ENCODE data around the gene MUC5AC.
"Not testable (repeated sequence)": the region's sequence is repeated elsewhere in the genome, so short reads cannot be mapped to it uniquely, and the experiment has no call there.

Gene MUC5AC

DNA sequence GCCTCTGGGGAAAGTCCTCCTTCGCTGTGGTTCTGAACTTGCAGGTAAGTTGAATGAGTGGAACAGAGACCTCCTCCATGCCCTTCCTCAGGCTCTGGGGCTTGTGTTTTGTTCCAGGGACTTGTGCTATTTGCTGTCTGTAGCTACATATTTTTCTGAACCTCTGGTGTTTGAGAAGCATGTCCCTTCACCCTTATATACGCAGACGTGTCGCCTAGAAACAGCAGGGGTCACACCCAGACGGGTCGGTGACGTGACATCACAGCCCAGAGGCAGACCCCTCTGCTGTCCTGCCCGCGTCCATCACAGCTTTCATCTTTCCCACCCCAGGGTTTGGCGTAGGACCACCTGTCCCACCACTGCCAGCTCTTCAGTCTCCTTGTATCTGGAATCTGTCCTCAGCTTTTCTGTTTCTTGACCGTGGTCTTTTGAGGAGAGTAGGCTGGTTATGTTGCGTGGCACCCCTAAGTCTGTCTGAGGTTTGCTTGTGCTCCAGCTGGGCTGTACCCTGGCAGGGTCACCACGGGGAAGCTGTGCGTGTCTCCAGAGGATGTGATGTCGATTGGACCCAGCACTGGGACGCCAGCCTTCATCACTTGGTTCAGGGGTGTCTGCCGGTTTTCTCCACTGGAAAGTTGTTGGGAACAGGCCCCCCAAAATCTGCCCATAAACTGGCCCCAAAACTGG is 51.8 kb downstream of the MUC5AC start:
- peak; percentile 18 for DNase-seq

DNA sequence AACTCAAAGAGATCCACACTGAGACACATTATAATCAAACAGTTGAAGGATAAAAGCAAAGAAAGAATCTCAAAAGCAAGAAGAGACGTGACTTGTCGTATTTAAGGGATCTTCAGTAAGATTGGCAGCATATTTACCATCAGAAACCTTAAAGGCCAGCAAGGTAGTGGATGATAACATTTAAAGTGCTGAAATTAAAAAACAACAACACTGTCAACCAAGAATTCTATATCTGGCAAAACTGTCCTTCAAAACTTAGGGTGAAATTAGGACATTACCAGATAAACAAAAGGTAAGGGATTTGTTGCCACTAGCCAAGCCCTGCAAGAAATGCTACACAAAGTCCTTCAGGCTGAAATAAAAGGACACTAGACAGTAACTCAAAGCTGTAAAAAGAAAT is 54.1 kb downstream of the MUC5AC start:
- no peak for DNase-seq

DNA sequence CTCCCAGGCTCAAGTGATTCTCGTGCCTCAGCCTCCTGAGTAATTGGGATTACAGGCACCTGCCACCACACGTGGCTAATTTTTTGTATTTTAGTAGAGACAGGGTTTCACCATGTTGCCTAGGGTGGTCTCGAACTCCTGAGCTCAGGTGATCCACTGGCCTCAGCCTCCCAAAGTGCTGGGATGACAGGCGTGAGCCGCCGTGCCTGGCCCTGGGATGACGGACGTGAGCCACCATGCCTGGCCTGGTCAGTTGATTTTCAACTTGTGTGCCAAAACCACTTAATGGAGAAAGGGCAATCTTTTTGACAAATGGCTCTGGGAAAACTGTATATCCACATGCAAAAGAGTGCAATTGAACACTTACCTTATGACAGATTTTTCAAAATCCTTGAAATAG is 58.1 kb downstream of the MUC5AC start:
- DNase-seq, result not testable (repeated sequence)

DNA sequence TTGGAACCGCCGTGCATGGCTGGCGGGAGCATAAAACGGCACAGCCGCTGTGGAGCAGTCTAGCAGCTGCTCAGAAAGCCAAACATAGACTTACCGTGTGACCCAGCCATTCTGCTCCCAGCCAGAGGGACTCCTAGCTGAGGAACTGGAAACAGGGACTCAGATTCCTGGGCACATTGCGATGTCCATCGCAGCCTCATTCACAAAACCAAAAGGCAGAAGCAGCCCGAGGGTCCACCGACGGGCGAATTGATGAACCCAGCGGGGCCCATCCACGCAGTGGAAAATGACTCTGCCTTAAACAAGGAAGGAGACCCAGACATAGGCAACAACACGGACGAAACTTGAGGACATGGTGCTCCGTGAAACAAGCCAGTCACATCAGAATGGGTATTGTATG is 59.4 kb downstream of the MUC5AC start:
- peak; percentile 11 for DNase-seq

DNA sequence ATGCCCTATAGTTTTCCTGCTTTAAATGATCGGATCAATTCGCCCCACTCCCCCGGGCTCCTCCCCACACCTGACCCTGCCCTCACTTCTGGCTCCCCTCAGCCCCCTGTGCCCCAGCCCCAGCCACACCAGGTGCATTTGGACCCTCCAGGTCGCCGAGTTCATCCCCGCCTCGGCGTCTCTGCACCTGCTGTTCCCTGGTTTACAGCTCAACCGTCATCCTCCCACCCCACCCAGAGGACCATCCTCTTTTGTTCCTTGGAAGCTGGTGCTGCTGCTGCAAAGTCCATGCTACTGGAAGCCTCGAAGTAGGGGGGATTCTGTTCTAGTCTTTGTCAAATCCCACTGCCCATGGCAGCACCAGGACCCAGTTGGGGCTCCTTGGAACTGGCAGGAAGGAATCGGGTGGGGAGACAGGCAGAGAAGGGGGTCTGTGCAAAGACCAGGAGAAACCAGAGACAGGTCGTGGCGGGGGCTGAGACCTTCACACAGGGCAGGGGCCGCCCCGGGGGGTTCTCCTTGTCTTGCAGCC is 60.6 kb downstream of the MUC5AC start:
- peak; percentile 4 for DNase-seq

DNA sequence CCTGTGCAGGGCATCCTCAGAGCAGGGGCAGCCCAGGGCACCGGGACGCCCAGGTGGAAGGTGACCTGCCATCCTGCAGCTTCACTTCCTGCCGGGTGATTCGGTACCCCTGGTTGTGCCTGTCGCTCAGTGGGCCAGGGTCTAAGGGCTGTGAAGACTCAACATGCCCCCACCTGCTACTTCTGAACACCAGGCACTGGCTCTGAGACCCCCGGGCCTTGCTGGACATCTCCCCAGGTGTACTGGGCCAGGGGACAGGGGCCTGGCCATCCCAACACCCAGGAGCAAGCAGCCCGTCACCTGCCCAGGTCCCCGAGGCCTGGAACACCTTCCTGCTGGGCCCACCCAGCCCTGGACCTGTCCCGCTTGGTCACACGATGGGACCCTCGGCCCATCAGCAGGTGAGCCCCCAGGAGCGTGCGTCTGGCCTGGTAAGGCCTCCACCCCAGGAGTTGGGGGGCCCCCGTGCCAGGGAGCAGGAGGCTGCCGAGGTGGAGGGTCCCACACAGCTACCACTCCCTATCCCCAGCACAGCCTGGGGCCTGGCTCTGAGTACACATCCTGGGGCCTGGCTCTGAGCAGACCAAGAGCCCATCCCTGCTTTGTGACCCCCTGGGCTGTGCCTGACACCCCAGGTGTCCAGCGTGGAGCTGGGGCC is 61.2 kb downstream of the MUC5AC start:
- DNase-seq, result peak; percentile 32

DNA sequence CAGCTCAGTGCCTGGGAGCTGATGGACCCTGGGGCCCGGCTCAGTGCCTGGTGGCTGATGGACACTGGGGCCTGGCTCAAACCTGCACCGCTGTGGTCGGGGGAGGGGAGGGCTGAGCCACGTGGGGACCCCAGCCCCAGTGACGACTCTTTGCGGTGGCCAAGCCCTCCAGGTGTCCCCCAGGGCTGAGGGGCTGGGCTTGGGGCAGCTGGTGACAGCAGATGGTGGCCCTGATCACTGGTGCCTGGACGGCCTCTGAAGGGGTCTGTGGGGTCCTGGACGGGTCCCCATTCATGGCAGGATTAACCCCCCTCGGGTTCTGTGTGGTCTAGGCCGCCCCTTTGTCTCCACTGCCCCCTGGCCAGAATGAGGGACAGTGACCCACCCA is 61.7 kb downstream of the MUC5AC start:
- no peak for DNase-seq

DNA sequence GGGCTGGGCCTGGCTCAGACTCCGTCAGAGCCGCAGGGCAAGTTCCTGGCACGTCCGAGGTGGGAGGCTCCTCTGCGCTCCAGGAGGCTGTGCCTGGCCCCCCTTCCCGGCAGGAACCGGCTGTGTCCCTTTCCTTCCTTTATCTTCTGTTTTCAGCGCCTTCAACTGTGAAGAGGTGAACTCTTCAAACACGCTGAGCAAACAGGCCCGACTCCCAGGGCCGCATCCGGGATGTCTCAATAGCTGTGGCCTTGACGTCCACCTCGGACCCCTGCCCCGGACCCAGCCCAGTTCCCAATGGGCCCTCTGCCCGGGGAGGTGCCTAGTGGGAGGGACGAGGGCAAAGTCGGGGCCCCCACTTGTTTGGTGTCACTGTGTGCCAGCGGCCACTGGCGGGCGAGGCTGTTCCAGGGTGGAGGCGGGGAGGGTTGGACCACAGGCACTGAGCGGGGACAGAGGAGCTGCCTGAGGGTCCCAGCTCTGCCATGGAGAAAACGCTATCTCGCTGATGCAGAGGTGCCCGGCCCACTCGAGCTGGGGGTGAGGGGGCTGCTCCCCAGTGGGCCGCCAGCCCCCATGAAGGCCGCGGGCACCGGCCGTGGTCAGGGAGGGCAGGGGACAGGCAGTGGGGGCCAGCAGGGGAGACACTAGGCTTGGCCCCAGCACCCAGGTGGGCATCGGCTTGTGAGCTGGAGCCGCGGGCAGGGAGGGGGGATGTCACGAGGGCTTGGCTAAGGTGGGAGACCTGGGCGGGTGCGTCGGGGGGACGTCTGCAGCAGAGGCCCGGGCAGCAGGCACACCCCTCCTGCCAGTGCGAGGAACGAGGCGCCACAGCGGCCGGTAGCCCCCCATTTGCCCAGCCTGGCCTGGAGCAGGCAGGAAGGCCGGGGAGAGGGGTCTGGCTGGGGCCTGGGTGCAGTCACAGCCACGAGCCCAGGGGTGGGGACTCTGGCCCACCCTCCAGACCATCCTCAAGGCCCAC is 62.4 kb downstream of the MUC5AC start:
- peak; percentile 20 for DNase-seq

DNA sequence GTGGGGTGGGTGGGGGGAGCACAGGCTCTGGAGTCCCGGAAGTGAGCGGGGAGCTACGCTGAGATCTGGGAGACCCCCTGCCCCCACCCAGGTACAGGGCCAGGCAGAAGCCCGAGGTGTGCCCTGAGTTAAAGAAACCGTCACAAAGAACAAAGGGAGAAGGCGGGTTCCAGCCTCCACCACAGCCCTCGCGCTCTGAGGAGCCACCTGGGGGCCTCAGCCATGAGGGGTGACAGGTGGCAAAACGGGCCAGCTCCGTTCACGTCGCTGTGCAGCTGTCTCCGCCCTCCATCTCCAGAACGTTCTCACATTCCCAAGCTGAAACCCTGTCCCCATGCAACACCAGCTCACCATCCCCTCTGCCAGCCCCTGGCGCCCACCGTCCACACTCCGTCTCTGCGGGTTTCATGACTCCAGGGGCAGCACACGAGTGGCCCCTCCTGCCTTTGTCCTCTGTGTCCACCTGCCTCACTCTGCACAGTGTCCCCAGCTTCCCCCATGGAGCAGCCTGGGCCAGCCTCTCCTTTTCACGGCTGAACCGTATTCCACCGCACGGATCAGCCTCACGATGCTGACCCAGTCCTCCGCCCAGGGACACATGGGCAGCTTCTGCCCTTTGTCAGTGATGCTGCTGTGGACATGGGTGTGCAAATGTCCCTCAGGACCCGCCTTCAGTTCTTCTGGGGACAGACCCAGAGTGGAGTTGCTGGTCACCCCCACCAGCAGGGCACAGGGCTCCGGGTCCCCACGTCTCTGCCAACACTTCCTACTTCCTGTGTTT is 63.4 kb downstream of the MUC5AC start:
- DNase-seq, result peak; percentile 33

DNA sequence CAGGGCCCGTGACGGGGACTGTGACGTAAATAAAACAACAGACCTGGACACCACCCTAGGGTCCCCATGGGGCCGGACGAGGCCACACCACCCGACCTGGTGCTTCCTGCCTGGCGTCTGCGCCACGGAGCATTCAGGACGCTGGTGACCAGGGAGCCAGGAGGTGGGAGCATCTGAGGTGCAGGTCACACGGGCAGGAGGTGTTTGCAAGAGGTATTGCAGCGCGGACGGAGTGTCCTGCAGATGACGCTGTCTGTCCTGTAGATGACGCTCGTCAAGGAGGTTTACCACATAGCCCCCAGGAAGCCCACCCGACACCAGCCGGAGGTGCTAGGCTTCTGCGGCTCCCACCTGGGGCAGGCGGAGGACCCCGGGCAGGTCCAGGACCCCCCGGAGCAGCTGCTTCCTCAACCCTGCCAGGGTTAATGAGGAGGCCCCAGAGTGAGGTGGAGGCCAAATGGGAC is 64.1 kb downstream of the MUC5AC start:
- peak; percentile 25 for DNase-seq

DNA sequence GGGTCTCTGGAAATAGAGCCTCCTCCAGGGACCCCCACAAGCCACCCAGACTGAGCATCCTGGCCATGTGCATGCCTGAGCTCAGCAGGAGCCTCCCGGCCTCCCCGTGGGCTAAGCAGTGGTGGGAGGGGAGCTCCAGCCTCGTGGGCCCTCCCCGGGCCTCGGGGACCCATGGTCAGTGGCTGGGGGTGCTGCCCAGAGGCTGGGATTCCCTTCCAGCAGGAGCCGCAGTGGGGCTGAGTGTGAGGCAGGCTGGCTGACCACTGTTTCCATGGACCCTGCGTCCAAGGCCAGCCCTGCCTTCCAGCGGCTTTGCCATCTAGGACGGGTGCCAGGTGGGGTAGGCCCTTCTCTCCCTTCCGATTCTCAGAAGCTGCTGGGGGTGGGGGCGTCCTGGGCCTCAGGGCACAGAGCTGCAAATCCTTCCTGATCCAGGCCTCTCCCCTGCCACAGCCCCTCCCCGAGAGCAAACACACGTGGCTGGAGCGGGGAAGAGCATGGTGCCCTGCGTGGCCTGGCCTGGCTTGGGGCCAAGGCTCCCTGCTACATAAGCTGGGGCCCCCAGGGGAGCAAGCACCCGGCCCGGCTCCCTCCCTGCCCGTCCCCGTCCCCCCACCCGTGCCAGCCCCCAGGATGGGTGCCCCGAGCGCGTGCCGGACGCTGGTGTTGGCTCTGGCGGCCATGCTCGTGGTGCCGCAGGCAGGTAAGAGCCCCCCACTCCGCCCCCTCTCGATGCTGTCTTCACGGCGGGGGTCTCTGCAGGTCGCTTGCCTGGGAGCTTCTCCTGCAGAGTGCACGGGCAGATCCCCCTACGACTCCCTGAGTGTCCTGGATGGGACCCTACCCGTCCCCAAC is 65.0 kb downstream of the MUC5AC start, which contains the start of gene MUC5B:
Gene MUC5B (plus strand): TSS at position 576 of the 855 bp plus-strand sequence. CDS start 58 bp downstream, at position 634.
- peak; percentile 42 for DNase-seq

DNA sequence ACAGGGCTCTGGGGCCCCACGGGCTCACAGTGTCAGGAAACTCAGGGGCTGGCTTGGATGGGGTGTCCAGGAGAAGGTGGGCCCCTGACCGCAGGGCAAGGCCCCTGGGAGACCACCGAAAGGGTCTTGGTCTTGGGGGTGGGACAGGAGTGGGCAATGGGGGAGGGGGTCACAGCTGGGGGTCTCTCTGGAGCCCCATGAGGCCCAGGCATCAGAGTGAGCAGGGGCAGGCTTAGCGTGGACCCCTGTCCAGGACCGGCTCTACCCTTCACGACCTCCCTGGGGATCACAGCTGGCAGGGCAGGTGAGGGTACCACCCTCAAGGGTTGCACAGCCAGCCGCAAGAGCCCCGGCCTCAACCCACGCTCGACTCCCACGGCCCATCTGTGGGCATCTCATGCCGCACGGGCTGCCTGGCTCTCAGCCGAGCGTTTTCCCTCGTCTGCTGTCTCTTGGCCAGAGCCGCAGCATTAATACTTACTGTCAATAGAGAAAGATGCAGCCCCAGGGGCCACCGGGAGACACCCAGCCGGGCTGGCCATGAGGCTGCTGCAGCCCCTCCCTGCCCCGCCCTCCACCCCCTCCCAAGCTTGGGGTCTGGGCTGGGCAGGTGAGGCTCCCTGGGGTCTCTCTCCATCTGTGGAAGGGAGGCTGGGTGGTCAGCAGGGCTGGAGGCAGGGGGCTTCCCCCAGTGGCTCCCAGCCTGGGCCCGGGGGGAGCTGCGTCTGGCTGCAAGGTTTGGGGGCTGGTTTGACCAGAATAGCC is 65.8 kb downstream of the MUC5AC start:
- DNase-seq, result peak; percentile 34

DNA sequence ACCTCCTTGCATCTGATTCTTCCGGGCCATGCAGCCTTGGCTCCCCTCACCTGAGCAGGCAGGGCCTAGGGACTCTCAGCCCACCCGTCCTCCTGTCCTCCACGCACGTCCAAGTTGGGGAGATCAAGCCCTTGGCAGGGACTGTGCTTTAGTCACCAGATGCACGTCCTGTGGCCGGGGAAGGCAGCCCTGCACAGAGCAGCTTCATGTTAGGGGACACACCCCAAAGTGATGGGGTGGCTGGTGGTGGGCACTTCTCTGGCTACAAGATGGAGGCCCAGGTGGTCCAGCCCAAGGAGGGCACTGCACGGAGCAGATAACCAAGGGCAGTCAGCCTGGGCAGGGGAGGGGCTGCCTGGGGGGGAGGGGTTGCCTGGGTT is 66.3 kb downstream of the MUC5AC start:
- peak; percentile 22 for DNase-seq

DNA sequence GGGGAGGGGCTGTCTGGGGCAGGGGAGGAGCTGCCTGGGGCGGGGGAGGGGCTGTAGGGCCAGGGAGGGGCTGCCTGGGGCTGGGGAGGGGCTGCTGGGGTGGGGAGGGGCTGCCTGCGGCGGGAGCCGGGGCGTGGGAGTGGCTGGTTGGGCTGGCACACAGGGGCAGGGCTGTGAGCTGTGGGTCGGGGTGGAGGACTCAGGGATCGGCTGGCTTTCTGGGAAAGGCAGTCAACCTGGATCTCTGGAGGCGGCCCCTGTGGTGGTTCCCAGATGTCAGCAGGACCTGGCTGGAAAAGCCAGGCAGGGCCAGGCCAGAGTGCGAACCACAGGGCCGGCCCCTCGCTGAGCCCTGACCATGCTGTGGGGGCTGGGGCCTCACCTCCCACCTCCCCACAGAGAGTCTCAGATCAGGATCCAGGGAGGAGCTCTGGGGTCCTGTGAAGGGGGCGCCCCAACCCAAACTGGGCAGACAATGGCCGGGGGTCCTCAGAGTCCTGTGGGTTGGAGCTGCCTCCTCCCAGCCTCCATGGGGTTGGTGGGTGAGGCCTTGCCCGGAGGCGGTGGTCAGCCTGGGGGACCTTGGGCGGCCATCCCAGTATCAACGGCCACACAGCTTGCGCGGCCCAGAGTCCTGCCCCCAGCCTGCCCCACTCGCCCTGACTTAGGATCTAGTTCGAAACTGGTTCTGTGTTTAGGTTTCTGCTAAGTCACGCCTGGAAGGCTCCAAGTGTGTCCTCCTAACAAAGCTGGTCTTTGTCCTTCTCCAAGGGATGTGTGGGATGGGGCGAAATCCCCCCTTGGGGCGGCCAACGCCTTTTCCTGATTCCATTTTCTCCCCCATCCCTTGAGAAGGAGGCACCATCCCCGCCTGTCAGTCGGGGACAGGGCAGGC is 67.0 kb downstream of the MUC5AC start:
- DNase-seq, result peak; percentile 42

DNA sequence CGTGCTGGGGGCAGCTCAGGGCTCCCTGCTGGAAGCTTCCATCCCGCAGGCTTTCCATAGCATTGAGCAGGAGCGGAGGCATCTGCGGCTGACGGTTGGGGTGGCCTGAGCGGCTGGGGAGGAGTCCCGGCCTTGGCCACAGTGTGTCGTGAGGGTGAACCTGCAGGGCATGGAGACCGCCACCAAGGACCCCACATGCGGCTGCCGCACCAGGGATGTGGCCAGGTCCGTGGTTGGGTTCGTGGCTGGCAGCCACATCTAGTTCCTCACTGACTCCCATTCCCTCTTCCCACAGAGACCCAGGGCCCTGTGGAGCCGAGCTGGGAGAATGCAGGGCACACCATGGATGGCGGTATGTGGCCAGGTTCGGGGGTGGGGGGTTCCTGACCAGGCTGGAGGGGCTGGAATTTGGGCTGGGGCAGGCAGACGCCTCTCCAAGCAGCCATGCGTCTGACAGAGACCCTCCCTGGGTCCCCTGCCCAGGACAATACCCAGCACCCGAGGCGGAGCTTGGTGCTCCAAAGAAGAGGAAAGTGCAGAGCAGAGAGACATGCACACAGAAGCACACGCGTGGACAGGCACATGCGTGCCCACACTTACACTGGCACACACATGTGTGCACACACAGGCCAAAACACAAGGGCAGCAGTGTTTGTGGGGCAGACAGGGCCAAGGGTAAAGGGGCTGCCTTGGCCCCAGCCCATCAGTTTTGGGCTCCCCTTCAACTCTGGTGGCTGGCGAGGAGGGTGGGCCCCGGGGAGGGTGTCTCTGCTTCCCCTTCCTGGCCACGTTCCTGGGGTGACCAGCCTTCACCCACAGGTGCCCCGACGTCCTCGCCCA is 67.9 kb downstream of the MUC5AC start:
- peak; percentile 35 for DNase-seq

DNA sequence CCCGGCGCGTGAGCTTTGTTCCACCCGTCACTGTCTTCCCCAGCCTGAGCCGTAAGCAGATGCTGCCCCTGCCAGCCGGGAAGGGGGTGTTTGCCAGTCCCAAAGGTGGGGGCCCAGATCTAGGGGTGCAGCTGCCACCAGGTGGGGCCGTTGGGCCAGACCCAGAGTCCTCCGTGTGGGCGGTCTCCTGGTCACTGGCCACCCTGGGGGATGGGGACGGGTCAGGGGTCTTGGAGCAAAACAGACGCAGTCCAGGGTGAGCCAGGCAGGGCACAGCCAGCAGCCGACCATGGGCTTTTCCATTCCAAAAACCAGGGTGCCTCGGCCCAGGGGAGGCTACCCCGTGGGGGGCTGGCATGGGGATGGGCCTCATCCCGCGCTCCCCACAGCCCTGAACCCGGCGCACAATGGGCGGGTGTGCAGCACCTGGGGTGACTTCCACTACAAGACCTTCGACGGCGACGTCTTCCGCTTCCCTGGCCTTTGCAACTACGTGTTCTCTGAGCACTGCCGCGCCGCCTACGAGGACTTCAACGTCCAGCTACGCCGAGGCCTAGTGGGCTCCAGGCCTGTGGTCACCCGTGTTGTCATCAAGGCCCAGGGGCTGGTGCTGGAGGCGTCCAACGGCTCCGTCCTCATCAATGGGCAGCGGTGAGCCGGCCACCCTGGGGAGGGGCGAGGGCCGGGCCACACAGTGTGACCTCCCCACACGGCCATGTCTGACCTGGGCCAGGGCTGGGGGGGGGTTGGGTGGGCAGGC is 68.7 kb downstream of the MUC5AC start:
- peak; percentile 35 for DNase-seq

DNA sequence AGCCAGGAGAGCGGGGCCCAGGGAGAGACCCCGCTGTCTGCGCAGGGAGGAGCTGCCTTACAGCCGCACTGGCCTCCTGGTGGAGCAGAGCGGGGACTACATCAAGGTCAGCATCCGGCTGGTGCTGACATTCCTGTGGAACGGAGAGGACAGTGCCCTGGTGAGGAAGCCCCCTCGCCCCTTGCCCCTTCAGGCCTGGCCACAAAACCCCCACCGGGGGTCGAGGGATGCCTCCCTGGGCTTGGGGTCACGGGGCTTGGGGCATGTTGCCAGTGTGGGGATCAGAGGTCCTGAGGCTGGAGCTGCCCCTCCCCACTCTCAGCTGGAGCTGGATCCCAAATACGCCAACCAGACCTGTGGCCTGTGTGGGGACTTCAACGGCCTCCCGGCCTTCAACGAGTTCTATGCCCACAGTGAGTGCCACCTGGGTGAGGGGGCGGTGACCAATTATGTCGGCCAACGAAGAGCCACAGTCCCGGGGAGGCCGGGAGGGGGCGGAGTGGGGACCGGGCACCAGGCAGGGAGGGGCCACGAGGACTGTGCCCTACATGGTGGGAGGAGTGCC is 69.3 kb downstream of the MUC5AC start:
- DNase-seq, result peak; percentile 7

All from right forelimb (tissue), 1 donor.